Dermis blood vessel endothelial cell (primary cell): ENCODE results near the gene NCDN. TPM values are rescaled to one million over a fixed set of nuclear protein-coding genes. Genes with fewer than 3 reads are reported as not detected.

Source experiments
- DNase-seq: peaks from one replicate; pipeline ENCODE4 v3.0.0; 2010
- total RNA-seq: library from RNA; depleted of rRNA; stranded (reverse); fragments of >200 nt; gene quantifications from 2 replicates; pipeline ENCODE4 v1.2.3, GENCODE V29; 2014

The NCDN gene
- total RNA-seq, 1 donor from 2014 or later, result 11.9 TPM

DNA sequence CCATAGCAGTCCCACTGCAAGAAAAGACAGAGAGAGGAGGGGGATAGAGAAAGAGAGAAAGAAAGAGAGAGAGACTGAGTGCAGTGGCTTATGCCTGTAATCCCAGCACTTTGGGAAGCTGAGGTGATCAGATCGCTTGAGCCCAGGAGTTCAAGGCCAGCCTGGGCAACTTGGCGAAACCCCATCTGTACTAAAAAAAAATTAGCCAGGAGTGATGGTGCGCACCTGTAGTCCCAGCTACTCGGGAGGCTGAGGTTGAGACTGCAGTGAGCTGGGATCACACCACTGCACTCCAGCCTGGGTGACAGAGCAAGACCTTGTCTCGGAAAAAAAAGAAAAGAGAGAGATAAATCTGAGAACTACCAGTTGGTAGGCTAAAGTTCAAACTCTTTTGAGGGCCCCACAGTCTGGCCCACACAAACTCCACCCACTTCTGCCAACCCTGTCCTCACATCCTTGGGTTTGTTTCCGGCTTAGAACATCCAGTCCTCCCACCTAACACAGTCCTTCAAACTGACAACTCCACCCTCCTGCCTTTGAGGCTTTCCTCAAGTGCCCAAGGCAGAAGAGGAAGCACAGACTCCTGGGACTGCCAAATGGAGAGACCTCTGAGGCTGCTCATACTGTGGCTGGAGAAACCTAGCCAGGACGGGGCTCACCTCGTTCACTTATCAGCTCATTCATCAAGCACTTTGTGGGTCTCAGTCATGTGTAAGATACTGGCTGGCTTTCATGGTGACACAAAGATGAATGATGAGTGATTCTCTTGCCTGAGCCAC lies 35.6 kb downstream of the NCDN start:
- DNase-seq, result no peak

DNA sequence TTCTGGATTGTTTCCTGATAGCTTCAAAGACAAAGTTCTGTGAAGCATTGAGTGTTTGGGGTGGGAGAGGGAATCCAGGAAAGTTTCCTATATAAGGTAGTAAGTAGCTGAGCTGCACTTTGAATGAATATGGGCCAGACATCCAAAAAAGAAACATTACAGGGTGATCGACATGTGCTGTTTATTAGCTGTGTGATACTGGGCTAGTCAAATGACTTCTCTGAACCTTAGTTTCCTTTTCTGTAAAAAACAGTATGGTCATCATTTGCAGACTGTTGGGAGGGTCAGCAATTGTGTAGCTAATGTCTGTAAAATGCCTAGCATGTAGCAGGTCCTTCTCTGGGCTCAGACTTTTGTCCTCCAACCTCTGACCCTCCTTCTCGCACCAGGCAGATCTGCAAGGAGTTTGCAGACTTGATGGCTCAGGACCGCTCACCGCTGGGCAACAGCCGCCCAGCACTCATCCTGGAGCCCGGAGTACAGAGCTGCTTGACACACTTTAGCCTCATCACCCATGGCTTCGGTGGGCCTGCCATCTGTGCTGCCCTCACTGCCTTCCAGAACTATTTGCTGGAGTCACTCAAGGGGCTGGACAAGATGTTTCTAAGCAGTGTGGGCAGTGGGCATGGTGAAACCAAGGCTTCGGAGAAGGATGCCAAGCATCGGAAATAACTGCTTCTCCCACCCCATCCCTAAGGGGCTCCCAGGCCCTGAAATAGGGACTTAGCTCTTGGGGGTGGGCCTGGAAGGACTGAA lies 36.6 kb downstream of the NCDN start:
- no peak for DNase-seq

DNA sequence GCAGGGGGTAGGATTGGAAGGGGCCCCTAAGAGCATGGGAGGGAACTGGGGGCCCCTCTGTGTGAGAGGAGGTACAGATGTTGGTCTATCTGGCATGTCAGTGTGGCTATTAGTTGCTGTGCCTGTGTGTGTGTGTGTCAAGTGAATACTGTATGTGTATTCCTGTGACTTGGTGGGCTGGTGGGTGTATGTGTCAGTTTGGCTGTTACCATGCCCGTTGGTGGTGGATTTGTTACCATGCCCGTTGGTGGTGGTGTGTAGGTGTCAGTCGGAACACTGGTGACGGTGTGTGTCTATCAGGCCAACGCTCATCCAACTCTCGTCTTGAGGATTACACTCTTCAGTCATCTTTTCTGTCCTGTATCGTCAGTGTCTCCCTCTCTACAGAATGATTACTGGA lies 38.1 kb downstream of the NCDN start:
- no peak for DNase-seq

DNA sequence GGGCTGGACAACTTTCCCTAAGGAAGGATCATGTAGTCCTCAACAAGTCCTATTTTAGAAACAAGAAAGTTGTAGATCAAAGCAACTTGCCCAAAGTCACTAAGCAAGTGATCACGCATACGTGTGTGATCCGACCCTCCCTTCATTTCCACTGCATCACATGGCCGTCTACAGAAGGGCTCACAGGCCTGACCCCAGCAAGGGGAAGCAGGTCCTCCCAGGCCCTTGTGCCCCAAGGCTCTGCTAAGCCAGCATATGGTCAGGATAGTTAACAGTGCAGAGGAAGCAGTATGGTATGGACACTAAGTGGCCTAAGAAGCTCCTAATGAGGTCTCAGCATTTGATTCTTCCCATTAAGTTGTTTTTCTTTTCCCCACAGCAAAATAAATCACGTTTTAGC lies 40.3 kb downstream of the NCDN start:
- DNase-seq, result no peak

DNA sequence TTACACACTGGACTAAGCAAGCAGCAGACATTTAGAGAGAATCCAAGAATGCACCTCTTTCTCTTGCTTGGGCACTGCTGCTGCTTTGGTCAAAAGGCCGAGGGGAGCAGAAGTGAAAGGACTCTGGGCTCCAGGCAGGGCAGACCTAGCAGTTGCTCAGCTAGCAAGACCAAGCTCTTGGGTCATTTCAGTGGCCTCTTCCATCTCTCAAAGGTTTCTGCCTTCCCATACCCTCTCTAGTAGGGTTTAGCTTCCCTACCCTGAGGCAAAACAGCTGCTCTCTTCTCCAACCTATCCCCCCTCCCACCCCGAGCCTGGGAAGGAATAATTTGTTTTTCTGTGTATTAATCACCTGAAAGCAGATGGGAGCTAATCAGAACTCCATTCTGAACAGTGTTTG lies 41.3 kb downstream of the NCDN start:
- no peak for DNase-seq

DNA sequence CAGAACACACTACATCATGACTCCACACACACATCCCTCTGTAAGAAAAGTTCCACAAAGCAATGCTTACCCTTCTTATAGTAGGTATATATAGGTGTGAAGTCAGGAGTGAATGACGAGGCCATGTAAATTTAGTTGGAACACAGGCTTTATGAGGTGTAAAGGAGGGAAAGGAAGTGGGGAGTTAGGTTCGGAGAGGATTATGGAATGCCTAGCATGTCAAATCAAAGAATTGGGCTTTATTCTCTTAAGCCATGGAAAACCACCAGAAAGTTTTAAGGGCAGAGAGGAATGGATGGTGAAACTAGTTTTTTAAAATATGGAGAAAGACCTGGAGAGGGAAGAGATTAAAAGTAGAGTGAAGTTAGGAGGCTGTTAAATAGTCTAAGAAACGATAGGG lies 41.8 kb downstream of the NCDN start:
- DNase-seq, result no peak

DNA sequence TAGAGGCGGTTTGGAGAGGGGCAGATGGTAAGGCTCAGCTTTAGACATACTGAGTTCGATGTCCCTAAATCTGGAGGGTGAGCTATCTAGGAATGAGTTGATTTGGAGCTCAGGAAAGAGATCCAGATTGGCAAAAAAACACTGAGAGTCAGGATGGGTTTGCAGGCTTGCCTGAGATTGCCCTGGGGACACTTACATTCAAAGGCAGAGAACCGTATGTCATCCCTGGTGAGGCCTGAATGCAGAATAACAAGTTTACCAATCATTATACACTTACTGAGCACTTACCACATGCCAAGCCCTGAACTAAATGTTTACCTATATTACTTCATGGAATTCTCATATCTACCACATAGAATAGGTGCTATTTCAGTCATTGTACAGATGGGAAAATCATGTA lies 43.0 kb downstream of the NCDN start:
- DNase-seq, result no peak

DNA sequence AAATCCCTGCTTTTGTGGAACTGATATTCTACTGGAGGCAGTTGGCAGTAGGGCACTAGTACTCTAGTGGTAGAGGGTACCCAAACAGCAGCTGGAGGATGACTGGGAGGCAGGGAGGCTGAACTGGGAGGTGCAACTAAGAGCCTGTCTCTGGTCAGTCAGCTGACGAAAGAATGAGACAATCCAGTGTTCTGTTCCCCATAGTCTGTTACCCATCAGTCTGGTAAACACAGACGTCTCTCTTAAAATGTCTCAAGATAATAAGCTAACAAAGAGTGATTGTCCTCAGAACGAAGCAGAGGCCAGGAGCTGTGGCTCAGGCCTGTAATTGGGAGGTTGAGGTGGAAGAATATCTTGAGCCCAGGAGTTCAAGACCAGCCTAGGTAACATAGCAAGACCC lies 45.9 kb downstream of the NCDN start:
- DNase-seq, result no peak

DNA sequence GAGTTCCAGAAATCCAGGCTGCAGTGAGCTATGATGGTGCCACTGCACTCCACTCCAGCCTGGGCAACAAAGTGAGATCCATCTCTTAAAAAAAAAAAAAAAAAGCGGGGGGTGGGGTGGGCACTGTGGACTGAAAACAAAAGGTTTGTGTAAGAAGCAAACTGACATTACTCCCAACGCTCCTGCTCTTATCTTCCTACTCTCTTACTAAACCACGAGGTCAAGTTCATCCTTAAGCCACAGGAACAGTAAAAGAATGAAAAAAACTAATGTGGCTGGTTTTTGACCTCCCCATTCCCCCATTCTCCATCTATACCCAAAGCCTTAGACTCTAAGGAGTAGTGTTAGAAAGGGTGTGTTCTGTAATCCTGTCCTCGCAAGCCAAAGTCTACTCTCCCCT lies 46.3 kb downstream of the NCDN start:
- DNase-seq, result no peak

DNA sequence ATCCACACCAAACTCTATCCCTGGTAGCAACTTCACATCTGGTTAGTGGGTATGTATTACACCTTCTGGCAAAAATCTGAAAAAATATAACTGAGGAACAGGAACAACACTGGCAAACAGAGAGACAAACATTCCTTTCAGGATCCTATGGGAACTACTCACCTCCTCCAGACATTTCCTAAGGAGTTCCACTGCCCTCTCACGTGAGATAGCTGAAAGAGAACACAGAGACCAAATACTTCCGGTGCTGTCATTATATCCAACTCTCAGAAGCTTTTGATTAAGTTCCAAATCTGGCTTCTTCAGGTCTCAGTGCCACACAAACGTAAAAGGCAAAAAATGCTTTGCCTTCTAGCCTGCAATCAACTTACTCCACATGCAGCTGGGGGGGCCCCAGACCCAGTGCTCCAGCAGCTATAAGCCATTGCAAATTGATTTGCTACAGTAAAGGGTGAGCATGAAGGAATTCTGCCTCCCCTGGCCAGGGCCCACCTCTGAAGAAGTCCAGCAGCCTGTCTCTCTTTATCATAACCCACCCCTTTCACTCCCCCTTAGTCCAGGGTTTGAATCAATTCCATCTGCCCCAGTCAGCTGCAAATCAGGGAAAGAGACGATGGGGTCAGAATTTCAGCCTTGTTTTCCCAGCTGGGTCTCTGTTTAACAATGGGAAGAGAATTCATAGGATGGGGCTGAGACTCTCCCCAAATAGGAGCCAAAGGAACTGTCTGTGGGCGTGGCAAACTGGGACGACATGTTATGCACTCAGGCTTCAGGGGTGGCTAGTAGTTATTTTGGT lies 47.7 kb downstream of the NCDN start:
- no peak for DNase-seq

DNA sequence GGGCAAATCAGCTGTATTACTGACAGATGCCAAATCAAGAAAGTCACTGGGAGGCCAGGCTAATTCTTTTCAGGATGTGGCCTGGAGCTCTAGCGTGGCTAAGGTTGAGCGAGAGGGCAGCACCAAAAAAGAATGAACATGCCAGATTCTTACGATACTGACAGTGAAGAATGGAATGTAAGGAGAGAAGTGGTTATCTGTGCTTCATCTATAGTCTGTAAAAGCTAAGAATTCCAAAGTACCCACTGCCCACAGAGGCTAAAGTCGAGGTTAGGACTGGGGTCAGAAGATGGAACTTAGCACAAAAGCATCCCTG lies 48.2 kb downstream of the NCDN start:
- no peak for DNase-seq

DNA sequence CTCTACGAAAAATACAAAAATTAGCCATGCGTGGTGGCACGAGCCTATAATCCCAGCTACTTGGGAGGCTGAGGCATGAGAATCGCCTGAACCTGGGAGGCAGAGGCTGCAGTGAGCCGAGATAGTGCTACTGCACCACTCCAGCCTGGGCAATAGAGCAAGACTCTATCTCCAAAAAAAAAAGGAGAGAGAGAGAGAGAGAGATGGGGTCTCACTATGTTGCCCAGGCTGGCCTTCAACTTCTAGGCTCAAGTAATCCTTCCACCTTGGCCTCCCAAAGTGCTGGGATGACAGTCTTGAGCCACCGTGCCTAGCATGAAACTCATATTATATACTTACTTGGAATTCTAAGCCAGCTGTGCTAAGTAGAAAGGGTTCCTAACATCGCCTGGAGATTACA lies 54.1 kb downstream of the NCDN start:
- DNase-seq, result no peak

DNA sequence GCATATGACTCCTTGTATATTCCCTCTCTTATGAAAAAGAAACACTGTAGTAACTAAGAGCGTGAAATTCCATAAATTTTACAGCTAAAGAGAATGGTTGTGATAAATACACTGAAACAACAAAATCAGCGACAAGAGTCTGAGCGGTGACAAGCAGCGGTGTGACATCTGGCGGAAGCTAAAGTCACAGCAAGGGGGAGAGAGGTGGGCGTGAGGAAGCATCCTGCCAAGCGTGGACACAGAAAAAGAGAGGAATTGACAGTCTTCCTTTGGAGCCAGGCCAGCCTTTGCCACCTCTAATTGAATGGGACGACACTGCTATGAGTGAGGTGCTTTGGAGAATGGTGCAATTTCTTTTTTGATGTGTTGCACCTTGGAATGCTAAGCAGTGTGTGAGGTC lies 57.8 kb downstream of the NCDN start:
- DNase-seq, result no peak

Other genes starting within 250 kb of the NCDN start
- 62.2 and 80.5 TPM in 2 replicates for gene KIAA0319L, start 396 bp upstream of the NCDN start, total RNA-seq
- 0.14 and 0.17 TPM in 2 replicates for gene TFAP2E, start 15.5 kb downstream of the NCDN start, total RNA-seq
- gene PSMB2, start 83.7 kb downstream of the NCDN start, total RNA-seq, result 16.0 and 41.0 TPM in 2 replicates
- 18.2 and 25.2 TPM in 2 replicates for gene C1orf216, start 161.1 kb downstream of the NCDN start, total RNA-seq
- 8.7 and 32.5 TPM in 2 replicates for gene CLSPN, start 212.2 kb downstream of the NCDN start, total RNA-seq